HG03442 (cell line): ENCODE data around the gene CACNA2D2.
"Not testable (repeated sequence)": the region's sequence is repeated elsewhere in the genome, so short reads cannot be mapped to it uniquely, and the experiment has no call there.

Experiments used
- ATAC-seq: cut with Tn5 transposase; IDR thresholded peaks from one replicate; pipeline ENCODE4 v1.9.1; 2021; ENCODE audit warnings: mild to moderate bottlenecking, moderate library complexity; ENCODE audit not compliant: unreplicated experiment

CACNA2D2 gene

DNA sequence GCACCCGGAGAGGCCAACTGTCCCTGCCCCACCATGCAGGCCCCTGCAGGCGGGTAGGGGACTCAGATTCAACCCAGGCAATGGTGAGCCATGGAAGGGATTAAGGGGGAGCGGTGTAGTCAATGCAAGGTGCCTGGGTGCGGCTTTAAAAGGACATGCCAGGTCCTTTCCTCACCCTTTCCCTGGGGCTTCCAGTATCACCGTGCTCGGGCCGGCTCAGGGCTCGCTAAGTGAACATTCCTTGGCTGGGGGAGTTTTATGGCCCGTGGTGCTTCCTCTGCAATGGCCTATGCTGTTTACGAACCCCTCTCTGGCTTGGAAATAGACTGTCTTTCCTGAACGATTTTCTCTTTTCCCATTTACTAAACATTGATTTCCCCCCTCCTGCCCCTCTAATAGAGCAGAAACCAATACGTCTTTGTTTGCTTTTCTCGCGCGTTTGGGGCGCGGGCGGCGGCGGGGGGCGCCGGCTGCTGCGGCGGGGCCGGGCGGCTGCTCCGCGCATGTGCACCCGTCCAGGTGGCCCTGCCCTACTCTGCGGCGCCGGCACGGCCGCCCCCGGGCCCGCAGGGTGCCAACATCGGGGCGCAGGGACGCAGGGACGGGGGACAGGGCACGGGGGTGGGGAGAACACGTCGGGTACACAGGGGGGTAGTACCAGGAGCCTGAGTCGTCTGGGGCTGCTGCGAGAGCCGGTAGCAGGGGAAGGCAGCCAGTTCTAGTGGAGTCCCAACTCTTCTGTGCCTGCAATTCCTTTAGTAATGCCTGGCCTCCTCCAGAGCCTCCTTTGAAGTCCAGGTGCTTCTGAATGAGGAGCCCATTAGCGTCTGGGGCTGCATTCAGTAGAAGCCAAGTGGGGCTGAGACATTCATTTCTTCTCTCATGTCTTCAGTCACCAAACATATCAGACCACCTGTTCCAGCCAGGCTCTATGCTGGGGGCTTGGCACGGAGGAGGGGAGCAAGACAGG lies 26.9 kb upstream of the CACNA2D2 start:
- no peak for ATAC-seq

DNA sequence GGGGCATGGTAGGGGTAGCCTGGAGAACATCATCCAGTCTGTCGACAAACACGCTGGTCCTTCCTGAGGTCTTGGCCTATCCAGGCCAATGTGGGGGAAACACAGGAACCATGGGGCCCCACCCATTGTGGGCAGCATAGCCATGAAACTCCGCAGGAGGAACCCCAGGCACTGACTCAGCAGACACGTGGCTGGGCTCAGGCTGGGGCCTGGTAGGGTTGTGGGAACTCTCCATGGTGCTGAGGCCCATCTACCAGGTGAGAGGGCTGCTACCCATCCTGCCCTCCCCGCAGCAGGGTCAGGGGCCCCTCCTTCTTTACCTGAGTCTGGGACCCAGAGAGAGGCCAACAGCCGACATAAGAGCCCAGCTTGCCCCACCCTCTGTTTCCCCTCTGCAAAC lies 22.6 kb upstream of the CACNA2D2 start:
- no peak for ATAC-seq

DNA sequence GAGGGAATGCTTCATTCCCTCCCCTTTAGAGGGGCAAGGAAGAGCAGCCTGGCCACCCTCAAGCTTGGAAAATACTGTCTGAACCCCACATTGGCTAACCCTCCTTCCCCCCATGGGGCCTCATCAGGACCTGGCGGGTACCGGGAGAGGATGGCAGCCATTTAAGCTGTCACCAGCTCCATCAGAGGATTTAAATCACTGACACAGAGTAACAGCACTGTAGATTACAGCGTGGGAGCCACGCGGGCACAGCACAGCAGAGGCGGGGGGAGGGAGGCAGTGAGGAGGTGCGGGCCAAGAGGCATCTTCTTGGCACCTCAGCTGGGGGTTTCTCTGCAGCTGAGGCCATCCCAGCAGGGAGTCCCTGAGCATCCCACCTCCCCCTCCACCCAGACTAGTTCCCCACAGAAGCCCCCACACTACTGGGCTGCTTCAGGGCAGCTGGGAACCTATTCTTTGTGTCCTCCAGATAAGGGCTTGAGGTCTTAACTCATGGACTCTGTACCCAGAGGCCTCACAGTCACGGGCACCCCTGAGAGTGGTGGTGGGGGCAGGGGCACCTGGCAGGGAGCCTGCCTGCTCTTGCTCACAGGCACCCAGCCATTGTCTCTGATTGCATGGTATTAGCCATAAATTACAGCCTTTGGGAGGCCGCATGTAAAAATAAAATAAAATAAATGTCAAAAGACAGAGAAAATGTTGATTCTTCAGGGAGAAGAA lies 21.9 kb upstream of the CACNA2D2 start:
- no peak for ATAC-seq

DNA sequence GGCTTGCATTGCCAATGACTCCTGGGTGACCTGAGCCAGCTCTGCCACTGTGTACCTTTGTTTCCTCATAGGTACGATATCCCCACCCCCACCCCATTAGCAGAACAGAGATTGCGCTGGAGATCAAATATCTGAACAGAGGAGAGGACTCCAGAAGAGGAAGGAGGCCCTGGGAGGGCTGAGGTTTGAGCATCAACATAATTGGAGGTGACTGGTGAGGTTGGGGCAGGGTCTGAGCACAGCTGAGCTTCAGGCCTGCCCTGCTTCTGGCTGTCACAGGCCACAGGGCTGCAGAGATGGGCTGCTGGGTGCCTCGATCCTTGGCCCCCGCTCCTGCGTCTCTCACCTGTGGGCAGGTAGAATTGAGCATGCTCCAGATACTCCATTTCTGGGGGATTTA lies 21.3 kb upstream of the CACNA2D2 start:
- ATAC-seq = no peak

DNA sequence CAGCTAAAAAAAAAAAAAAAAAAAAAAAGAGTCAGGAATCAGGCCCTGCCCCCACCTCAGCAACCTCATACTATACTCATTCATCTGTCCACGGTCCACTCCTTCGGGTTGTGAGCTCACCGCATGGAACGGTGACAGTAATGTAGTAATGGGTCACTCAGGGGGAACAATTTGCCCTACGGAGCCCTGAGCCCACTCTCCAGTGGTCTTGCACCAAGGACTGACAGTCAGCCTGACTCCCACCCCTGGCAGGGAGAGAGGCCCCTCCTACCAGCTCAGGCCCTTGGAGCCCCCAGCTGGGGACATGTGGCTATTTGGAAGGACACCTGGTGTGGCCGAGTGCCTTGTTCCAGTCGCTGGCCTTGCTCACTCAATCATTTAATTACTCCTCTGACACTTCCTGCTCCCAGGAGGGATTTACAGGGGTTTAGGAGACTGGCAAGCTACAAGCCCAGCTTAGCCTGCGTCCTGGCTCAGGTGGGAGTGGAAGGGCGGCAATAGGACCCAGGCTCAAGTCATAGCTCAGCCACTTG lies 19.9 kb upstream of the CACNA2D2 start:
- no peak for ATAC-seq

DNA sequence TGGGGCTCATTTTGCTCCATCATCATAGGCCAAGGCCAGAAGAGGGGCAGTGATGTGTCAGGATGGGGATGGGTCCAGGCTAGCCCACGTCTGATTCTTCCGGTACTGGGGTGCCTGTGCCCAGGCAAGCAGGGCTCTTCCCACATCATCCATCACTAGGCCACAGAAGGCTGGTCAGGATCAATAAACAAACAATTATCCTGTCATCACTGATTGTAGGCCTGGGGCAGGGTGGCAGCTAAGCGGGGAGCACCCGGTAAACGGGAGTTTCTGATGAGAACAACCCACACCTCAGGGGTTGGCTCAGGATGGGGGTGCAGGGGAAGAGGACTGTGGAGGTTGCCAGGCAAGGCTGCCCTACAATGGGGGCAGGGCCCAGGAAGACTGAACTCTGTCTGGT lies 18.1 kb upstream of the CACNA2D2 start:
- no peak for ATAC-seq

DNA sequence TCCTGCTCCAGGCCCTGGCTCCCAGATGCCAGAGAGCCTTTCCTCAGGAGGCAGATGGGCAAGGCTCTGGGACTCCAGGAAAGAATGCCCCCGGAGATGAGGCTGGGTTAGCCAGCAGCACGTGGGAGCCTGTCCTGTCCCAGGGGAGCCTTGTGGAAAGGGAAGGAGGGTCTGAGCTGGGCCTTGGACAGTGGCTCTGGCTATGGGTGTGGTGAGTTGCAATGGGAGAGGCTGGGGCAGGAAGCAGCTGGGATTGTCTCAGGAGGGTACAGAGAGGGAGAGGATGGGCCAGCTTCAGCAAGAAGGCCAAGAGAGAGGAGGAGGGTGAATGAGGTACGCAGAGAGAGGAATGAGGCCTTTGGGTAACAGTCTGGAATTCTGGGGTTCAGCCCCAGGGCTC lies 17.4 kb upstream of the CACNA2D2 start:
- no peak for ATAC-seq

DNA sequence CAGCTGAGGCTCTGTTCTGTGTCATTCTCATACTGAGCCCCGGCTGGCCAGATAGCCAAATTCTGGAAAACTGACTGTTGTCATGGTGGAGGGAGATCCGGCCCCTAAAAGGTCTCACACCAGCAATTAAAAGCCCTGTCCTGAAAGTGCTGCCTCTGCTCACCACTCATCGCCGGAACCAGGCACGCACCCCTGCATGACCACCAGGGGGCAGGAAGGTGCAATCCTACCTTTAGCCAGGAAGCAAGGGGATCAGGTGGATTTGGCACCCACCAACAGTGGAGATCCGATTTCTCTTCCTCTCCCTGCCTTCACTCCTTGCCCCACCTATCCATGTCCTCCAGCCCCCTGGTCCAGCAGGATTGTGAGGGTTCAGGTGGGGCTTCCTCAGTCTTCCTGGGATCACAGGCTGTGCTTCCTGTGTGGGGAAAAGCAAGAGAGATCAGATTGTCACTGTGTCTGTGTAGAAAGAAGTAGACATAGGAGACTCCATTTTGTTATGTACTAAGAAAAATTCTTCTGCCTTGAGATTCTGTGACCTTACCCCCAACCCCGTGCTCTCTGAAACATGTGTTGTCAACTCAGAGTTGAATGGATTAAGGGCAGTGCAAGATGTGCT lies 16.1 kb upstream of the CACNA2D2 start:
- ATAC-seq = no peak

DNA sequence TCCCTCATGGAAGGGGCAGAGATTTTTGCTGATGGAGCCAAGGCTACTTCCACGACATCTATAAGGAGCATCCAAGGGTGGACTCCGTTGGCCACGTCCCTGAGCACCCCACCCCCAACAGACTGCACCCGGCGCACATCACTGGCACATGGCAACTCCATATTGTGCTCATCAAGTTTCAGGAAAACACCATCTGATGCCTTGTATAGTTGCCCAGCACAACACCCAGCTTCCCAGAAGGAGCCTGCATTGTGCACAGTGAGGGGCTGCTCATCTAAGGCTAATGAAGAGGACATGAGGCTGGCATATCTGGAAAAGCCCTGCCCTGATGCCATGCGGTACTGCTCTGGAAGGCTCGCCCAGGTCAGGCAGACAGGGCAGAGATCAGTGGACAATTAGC lies 15.0 kb upstream of the CACNA2D2 start:
- ATAC-seq = no peak

DNA sequence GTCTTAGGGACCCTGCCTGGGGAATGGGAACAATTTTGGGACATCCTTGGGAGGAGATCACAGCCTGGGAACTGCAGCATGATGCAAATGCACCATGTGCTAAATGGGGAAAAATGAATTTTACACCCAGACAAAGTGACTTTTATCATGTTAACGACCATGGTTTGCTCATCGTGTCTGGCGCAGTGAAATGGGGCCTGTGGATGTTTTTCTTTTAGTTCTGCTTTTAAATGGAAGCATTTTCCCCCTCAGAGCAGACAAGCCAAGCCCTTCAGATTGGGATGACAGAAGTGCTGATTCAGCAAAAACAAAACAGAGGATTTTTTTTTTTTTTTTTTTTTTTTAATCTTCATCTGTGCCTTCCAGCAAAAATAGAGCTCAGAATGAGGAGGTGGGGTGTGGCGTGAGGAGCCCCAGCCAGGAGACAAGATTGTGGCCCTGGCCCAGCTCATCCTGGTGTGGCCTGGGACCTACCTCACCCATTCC lies 14.3 kb upstream of the CACNA2D2 start:
- ATAC-seq = no peak

DNA sequence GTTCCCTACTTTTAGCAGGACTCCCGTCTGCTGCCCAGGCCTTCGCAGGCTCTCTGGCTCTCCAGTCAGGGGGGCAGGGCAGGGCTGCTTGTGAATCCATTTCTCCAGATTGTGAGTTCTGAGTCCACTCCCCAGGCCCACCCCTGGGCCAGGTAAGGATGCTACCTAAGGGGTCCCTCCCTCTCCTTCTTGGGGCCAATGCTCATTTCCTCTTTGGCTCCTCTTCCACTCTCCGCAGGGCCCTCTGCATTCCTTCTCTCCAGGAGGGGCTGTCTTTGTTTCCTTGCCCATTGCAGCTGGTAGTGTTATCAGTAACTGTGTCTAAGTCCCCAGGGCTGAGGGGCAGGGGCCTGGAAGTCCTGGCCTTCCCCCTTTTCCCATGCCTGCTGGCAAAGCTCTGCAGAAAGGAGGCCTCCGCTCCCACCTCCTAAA lies 13.0 kb upstream of the CACNA2D2 start:
- ATAC-seq = no peak

DNA sequence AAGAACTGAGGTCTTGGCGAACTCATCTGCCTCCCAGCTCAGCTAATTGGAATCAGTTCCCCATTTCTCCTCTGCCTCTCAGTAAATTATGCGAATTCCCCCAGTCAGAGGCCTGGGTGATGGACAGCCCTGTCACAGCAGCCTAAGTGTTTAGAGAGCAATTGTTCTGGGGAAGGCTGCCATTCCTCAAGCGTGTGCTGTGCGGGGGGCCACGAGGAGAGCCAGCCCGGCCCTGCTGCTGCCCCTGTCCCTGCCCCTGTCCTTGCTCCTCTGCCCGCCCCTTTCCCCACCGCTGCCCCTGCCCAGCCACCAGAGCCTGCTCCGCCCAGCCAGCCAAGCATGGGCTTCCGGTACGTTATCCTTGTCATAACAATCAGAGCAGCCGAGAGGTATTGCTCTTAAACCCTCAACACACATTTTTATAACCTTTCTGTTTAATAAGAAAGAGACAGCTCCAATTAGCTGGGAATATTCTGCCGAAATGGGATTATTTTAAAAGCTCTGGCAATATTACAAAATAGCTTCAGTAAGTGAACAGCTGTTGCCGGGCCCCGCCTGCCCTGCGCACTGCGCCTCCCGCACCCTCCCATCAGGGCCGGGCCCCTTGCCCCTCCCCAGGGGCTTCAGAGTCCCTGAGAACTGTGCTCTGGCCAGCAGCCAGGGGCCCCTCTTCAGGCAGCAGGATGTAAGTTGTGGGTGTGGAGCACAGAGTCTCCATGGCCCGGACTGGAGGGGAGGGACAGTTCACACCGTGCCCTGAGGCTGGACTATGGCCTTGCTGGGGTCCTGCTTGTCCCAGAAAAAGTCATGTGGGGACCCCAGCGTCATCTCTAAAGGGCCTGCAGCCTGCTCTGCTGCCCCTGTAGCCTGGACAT lies 12.4 kb upstream of the CACNA2D2 start:
- no peak for ATAC-seq

DNA sequence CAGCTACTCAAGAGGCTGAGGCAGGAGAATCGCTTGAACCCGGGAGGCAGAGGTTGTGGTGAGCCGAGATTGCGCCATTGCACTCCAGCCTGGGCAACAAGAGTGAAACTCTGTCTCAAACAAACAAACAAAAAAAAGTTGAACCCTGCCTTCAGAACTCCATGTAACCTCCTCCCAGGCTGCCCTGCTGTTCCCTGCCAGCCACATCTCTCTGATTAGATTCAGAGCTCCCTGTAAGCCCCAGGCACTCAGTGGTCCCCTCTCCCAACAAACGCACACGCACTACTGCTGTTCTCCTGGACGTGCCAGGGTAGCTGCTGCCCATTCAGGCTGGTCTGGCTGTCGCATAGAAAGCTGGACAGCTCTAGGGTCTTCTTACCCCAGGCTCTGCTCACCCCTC lies 9.5 kb upstream of the CACNA2D2 start:
- not testable (repeated sequence) for ATAC-seq

DNA sequence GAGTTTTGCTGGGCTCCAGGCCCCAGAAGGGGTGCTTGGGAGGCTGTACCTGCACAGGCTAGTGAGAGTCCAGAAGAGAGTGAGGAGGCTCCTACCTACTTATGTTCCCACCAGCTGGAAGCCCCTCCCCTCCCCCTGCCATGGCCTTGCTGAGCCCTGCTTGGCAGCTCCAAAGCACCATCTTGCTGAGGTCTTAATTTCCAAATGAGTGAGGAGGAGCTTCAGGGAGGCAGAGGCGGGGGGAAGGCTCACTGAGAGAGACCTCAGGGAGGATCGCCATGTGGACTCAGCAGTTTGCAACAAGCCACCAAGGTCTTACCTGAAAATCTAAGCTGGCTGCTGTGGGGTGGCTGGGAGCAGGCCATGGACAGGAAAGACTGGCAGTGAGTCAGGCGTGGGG lies 8.7 kb upstream of the CACNA2D2 start:
- ATAC-seq = no peak

DNA sequence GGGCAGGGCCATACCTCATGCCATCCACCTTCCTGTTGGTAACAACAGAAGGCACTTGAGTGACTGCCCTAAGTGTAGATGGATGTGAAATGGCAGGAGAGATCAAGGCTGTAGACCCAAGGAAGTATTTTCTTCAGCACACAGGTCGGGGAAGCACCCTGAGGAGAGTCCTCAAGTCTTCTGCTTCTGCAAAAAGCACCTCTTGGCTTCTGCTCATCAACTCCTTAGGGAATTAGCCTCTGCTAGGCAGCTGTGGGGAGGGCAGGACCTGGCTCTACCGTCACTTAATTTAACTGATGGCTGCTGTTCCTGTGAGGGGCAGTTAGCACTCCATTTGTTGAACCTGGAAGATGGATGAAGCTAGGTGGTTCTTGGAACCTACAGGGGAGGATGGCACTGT lies 6.9 kb upstream of the CACNA2D2 start:
- ATAC-seq = no peak

DNA sequence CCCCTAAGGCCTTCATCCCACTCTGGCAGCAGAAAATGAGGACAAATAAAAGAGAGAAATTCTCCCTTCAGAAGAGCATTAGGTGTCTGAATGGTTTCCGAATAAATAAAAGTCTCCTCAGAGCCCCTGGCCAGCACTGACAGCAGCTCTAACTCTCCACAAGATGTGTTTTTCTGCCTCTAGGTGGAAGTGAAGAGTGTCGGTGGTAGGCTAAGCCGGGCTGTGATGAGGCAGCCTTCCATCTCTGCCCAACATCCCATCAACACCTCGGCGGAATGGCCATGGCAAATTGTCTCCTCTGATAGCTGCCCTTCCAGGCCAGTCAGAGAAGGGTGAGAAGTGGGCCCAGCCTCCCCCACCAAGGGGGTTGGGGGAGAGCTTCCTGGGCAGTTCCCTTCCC lies 6.3 kb upstream of the CACNA2D2 start:
- no peak for ATAC-seq

DNA sequence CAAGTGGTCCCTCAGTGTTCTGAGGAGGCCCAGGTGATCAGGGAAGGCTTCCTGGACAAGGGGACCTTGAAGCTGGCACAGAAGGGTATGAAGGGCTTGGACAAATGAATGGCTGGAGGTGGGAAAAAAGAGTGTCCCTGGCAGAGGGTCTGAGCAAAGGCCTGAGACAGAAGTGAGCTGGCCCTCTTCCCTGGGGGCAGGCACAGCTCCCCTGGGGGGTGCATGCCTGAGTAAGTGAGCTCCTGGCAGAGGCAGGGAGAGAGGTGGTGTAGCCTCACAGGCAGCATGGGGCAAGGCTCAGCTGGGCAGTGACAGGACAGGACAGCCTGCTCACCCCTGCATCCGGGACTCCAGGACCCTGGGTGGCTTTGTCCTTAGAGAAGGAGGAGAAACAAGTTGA lies 5.4 kb upstream of the CACNA2D2 start:
- no peak for ATAC-seq

DNA sequence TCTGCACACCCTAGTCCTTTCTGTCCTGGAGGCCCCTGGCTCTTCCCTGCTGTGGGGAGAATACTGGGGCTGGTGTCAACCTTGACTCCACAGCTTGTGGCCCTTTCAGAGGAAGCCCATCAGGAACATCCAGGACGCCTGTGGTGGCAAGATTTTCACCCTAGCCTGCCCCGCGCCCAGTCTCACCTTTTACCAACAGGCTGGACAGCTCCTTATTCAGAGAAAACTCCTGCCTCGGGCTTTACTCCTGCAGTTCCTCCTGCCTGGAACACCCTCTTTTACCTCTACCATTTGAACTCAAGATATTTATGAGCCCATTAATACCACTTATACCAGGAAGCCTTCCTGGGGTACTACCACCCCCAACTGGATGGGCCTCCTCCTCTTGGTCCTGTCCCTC lies 2.7 kb upstream of the CACNA2D2 start:
- ATAC-seq = no peak

DNA sequence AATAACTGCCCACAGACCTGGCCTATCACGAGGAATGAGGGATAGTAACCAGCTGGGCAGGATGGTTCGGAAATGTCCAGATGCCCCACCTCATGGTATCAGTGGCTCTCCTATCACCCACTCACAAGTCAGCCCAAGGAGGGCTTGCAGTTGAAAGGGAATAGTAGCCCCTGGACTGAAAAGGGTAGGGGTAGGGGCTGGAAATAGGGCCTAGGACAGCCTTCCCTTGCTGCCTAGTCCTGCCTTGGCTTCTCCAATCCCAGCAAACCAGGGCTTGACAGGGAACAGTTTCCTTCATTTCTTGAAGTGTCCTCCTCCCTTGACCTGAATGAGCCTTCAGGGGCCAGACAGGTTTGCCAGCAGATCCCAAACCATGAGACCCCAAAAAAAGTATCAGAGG lies 1.2 kb upstream of the CACNA2D2 start:
- no peak for ATAC-seq
